Smooth muscle cell (in vitro differentiated cells): ENCODE measurements around the gene PCDHB1. TPM values are rescaled to one million over a fixed set of nuclear protein-coding genes. Genes with fewer than 3 reads are reported as not detected.
A peak's percentile ranks its signal among the peaks of the same experiment; 100 is the strongest.
"Not testable (repeated sequence)": the region's sequence is repeated elsewhere in the genome, so short reads cannot be mapped to it uniquely, and the experiment has no call there.

ENCODE experiments used
- DNase-seq: peaks from one replicate; lab custom pipeline; 2025; ENCODE audit not compliant: unreplicated experiment; lab: John Stamatoyannopoulos, UW
- H2AFZ ChIP-seq: fragments of 200-600 bp; sonication (generic); 2 replicates; pipeline ENCODE4 v1.6.0; 2016; ENCODE audit warnings: antibody characterized with exemption, low read depth, mild to moderate bottlenecking
- H3F3A ChIP-seq: fragments of 200-600 bp; sonication (generic); 2 replicates; pipeline ENCODE4 v1.6.0; 2017; ENCODE audit warnings: antibody characterized with exemption, low read depth
- H3K27ac ChIP-seq: fragments of 200-600 bp; sonication (generic); 2 replicates; pipeline ENCODE4 v1.5.1; 2016; ENCODE audit warnings: low read depth, mild to moderate bottlenecking
- H3K27me3 ChIP-seq: fragments of 200-600 bp; sonication (generic); 2 replicates; pipeline ENCODE4 v1.6.1; 2016; ENCODE audit warnings: low read depth, mild to moderate bottlenecking
- H3K36me3 ChIP-seq: fragments of 200-600 bp; sonication (generic); 2 replicates; pipeline ENCODE4 v1.5.1; 2016; ENCODE audit warnings: low read depth
- H3K4me1 ChIP-seq: fragments of 200-600 bp; sonication (generic); 2 replicates; pipeline ENCODE4 v1.5.1; 2016; ENCODE audit warnings: low read depth
- H3K4me2 ChIP-seq: fragments of 200-600 bp; sonication (generic); 2 replicates; pipeline ENCODE4 v1.6.0; 2016; ENCODE audit warnings: mild to moderate bottlenecking
- H3K4me3 ChIP-seq: fragments of 200-600 bp; sonication (generic); 2 replicates; pipeline ENCODE4 v1.5.1; 2016; ENCODE audit warnings: mild to moderate bottlenecking
- H3K79me2 ChIP-seq: fragments of 200-600 bp; sonication (generic); 2 replicates; pipeline ENCODE4 v1.6.0; 2016; ENCODE audit warnings: low read depth, mild to moderate bottlenecking
- H3K9ac ChIP-seq: fragments of 200-600 bp; sonication (generic); 2 replicates; pipeline ENCODE4 v1.6.0; 2016; ENCODE audit warnings: low read depth
- H3K9me3 ChIP-seq: fragments of 200-600 bp; sonication (generic); replicated peaks from 2 replicates; pipeline ENCODE4 v1.5.1; 2016; ENCODE audit warnings: low read depth
- H4K20me1 ChIP-seq: fragments of 200-600 bp; sonication (generic); 2 replicates; pipeline ENCODE4 v1.6.0; 2016; ENCODE audit warnings: low read depth
- WGBS: methylation state at CpG from one replicate; pipeline ENCODE4 v1.1.7; 2016; ENCODE audit warnings: low lambda C conversion rate; 5-methylcytosine and 5-hydroxymethylcytosine counted together
- polyA plus RNA-seq: library from polyadenylated mRNA; unstranded; fragments of >200 nt; fragmentation: Nextera tagmentation; extraction: Ambion mirVana; gene quantifications from 2 replicates; pipeline ENCODE4 v1.2.1, GENCODE V29; 2016
- total RNA-seq: library from RNA; depleted of rRNA; stranded (reverse); fragments of >200 nt; gene quantifications from 2 replicates; pipeline ENCODE4 v1.2.3, GENCODE V29; 2014
- TF ChIP-seq, protein P1 (sequence below): fragments of 200-600 bp; sonication (generic); IDR thresholded peaks from 2 replicates; pipeline ENCODE4 v1.5.1; 2017; ENCODE audit warnings: borderline replicate concordance, mild to moderate bottlenecking, antibody characterized with exemption; ENCODE audit not compliant: insufficient read depth, poor library complexity, severe bottlenecking

PCDHB1 gene
- total and polyA plus RNA-seq, 2 experiments from 2014 or later = 0.04 TPM; not detected in 1

DNA sequence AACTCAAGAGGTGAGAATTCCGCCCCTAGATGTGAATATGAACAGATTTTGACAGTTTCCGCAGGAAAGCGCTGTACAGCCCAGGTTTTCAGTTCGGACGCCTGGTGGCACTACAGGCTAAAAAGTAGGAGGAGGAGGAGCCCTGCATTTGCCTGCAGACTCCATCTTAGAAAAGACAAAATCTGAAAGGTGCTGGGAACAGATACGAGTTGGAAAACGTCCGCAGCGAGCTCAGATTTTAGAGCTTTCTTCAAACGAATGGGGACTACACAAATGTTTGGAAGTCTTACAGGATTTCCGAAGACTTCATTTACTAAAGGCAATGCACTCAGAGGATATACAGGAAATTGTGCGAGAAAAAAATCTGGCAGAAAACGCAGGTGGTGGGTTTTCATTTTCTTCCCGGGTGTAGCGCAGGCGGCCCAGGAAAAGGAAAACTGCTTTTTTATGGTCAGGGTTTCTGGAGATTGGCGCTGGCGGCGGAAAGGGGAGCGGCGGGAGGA is 33.4 kb downstream of the PCDHB1 start:
- Histone ChIP-seq H2AFZ (peak overlapping the region; percentile 96), H3K4me1 (no peaks in the 10 kb centered on the region), H3K27ac (peak overlapping the region; percentile 55), H3K36me3 (no peaks in the 10 kb centered on the region), H3K9ac (peak overlapping the region; percentile 66), H3K27me3 (no peaks in the 10 kb centered on the region), H3K9me3 (no peaks in the 10 kb centered on the region), H3F3A (no peaks in the 10 kb centered on the region), H3K4me2 (peak overlapping the region; percentile 86), H3K79me2 (no peaks in the 10 kb centered on the region), H3K4me3 (peak overlapping the region; percentile 67), H4K20me1 (no peaks in the 10 kb centered on the region)
- no peak for DNase-seq
- TF ChIP-seq, protein P1, sequence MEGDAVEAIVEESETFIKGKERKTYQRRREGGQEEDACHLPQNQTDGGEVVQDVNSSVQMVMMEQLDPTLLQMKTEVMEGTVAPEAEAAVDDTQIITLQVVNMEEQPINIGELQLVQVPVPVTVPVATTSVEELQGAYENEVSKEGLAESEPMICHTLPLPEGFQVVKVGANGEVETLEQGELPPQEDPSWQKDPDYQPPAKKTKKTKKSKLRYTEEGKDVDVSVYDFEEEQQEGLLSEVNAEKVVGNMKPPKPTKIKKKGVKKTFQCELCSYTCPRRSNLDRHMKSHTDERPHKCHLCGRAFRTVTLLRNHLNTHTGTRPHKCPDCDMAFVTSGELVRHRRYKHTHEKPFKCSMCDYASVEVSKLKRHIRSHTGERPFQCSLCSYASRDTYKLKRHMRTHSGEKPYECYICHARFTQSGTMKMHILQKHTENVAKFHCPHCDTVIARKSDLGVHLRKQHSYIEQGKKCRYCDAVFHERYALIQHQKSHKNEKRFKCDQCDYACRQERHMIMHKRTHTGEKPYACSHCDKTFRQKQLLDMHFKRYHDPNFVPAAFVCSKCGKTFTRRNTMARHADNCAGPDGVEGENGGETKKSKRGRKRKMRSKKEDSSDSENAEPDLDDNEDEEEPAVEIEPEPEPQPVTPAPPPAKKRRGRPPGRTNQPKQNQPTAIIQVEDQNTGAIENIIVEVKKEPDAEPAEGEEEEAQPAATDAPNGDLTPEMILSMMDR = peak; percentile 55
- 18% methylated on average over 21 of the region's 21 CpGs for WGBS

DNA sequence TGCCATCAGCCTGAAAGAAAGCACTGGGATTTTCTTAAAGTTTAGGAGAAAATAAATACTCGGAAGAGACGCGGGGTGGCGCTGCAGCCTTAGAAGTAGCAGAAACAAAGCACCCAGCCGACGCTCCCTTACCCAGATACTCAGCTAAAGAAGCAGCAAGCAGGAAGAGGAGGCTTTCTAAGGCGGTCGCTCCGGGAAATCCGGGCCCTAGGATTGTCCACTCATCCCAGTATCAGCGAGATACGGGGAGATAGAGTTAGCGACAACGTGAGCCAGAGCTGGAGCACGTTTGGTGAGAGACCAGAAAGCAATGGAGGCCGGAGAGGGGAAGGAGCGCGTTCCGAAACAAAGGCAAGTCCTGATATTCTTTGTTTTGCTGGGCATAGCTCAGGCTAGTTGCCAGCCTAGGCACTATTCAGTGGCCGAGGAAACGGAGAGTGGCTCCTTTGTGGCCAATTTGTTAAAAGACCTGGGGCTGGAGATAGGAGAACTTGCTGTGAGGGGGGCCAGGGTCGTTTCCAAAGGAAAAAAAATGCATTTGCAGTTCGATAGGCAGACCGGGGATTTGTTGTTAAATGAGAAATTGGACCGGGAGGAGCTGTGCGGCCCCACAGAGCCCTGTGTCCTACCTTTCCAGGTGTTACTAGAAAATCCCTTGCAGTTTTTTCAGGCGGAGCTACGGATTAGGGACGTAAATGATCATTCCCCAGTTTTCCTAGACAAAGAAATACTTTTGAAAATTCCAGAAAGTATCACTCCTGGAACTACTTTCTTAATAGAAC is 43.5 kb downstream of the PCDHB1 start, which contains the start of gene PCDHB2:
Gene PCDHB2, plus strand, starts transcription at position 135 of the 782 bp plus-strand sequence. Its CDS starts 176 bp downstream, at position 311.
- peak within 1 kb of the TSS; percentile 82 for H3K27ac ChIP-seq
- H3K9ac ChIP-seq = peak within 1 kb of the TSS; percentile 90

DNA sequence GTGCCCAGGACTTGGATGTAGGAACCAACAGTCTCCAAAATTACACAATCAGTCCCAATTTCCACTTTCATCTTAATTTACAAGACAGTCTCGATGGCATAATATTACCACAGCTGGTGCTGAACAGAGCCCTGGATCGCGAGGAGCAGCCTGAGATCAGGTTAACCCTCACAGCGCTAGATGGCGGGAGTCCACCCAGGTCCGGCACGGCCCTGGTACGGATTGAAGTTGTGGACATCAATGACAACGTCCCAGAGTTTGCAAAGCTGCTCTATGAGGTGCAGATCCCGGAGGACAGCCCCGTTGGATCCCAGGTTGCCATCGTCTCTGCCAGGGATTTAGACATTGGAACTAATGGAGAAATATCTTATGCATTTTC is 44.1 kb downstream of the PCDHB1 start:
- Histone ChIP-seq H4K20me1 (no peaks in the 10 kb centered on the region), H3K36me3 (peaks cover 25% of the 10 kb centered on the region), H3K4me3 (peak overlapping the region; percentile 85), H2AFZ (peak overlapping the region; percentile 98), H3K79me2 (peaks cover 36% of the 10 kb centered on the region), H3K4me2 (peak overlapping the region; percentile 88), H3K27ac (no peak overlapping the region), H3K9ac (peak overlapping the region; percentile 90), H3K9me3 (peaks cover 14% of the 10 kb centered on the region), H3F3A (no peaks in the 10 kb centered on the region), H3K4me1 (no peaks in the 10 kb centered on the region), H3K27me3 (no peaks in the 10 kb centered on the region)
- no peak for DNase-seq
- 70% methylated on average over 12 of the region's 12 CpGs for WGBS
- TF ChIP-seq, protein P1 = no peak

More for the DNA sequence above, 43.5 kb downstream of the PCDHB1 start, which contains the start of gene PCDHB2:
- Histone ChIP-seq H3K27me3 (no peaks in the 10 kb centered on the region), H4K20me1 (no peaks in the 10 kb centered on the region), H2AFZ (peak within 1 kb of the TSS; percentile 98), H3K4me2 (peak within 1 kb of the TSS; percentile 88), H3K36me3 (peaks cover 24% of the 10 kb centered on the region), H3K79me2 (peaks cover 36% of the 10 kb centered on the region), H3K4me1 (no peaks in the 10 kb centered on the region), H3K9me3 (peaks cover 14% of the 10 kb centered on the region), H3K4me3 (peak within 1 kb of the TSS; percentile 85), H3F3A (no peaks in the 10 kb centered on the region)
- 3% methylated on average over 29 of the region's 29 CpGs for WGBS
- DNase-seq = peak; percentile 20
- TF ChIP-seq, protein P1 = peak; percentile 79

DNA sequence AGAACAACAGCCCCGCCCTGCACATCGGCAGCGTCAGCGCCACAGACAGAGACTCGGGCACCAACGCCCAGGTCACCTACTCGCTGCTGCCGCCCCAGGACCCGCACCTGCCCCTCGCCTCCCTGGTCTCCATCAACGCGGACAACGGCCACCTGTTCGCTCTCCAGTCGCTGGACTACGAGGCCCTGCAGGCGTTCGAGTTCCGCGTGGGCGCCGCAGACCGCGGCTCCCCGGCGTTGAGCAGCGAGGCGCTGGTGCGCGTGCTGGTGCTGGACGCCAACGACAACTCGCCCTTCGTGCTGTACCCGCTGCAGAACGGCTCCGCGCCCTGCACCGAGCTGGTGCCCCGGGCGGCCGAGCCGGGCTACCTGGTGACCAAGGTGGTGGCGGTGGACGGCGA is 45.0 kb downstream of the PCDHB1 start:
- not testable (repeated sequence) for DNase-seq

DNA sequence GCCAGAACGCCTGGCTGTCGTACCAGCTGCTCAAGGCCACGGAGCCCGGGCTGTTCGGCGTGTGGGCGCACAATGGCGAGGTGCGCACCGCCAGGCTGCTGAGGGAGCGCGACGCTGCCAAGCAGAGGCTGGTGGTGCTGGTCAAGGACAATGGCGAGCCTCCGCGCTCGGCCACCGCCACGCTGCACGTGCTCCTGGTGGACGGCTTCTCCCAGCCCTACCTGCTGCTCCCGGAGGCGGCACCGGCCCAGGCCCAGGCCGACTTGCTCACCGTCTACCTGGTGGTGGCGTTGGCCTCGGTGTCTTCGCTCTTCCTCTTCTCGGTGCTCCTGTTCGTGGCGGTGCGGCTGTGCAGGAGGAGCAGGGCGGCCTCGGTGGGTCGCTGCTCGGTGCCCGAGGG is 45.4 kb downstream of the PCDHB1 start:
- peaks cover 37% of the 10 kb centered on the region for H3K36me3 ChIP-seq
- not testable (repeated sequence) for H3K9ac ChIP-seq, H2AFZ ChIP-seq, H3K27ac ChIP-seq, H3K27me3 ChIP-seq, H3F3A ChIP-seq, H3K4me3 ChIP-seq, DNase-seq, H3K4me1 ChIP-seq, H3K4me2 ChIP-seq, H4K20me1 ChIP-seq
- peaks cover 20% of the 10 kb centered on the region for H3K9me3 ChIP-seq
- H3K79me2 ChIP-seq = peaks cover 36% of the 10 kb centered on the region
- 98% methylated on average over 29 of the region's 38 CpGs for WGBS

More for the DNA sequence above, 45.0 kb downstream of the PCDHB1 start:
- H3K4me2 ChIP-seq, H4K20me1 ChIP-seq, H3K4me3 ChIP-seq, H3K9ac ChIP-seq, H2AFZ ChIP-seq, H3F3A ChIP-seq, H3K4me1 ChIP-seq, H3K27ac ChIP-seq, H3K27me3 ChIP-seq: not testable (repeated sequence)
- peaks cover 16% of the 10 kb centered on the region for H3K9me3 ChIP-seq
- WGBS = 98% methylated on average over 38 of the region's 46 CpGs
- H3K79me2 ChIP-seq = peaks cover 36% of the 10 kb centered on the region
- peaks cover 33% of the 10 kb centered on the region for H3K36me3 ChIP-seq
